ENCODE results near the gene HPCAL1.

The HPCAL1 gene

DNA sequence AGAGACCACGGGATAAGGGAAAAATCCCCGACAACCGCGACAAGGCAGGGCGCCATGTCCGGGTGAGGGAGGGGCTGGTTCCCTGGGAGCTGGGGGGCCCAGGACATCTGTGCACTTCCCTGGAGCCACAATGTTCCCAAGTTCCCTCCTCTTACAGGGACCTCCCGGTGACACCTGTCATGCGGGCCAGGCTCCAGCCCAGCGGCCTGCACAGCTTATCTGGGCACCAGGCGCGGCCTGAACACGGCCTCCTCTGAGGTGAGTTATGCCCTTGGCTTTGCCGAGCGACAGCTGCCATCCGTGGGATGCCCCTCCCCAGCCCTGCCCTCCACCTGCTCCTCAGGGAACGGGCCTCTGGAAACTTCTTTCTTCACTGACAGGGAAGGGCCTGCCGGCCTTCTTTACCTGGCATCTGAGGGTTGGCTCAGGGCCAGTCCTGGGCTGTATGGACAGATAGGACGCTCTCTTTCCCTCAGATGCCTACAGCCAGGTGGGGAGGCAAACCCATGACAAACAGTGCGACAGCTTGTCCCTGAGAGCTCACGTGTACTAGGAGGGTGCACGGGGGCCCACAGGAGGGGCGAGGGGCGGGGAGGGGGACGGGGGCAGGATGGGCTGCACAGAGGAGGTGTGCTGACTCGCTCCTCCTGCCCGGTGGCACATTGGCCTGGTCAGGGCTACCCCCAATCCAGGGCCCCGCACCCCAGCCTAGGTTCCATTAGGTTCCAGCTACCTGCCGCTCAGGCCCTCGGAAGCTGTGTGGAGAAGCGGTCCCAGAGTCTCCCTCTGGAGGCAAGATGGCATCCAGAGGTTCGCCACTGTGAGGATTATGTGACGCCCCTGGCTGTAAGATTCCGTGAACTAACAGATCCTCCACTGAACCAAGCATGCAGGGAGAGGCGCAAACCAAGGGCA lies 34.9 kb upstream of the HPCAL1 start:
- Histone ChIP-seq H3K9me2 (replicated peaks; ENCODE audit: low read depth, low read length) (no peaks in the 10 kb centered on the region), H3K36me3 (ENCODE audit: insufficient read depth, low read length) (no peaks in the 10 kb centered on the region), H3K9ac (ENCODE audit: low read depth, low read length, poor library complexity, severe bottlenecking) (no peak overlapping the region), H3K4me2 (ENCODE audit: low read depth, low read length, poor library complexity, severe bottlenecking) (no peak overlapping the region), H3K9me3 (ENCODE audit: insufficient read depth, low read depth, low read length) (no peaks in the 10 kb centered on the region), H4K20me1 (ENCODE audit: insufficient read depth, low read length, poor library complexity, severe bottlenecking) (no peaks in the 10 kb centered on the region), H3K4me3 (ENCODE audit: low read length, poor library complexity, severe bottlenecking) (no peak overlapping the region), H3F3A (ENCODE audit: low read depth) (no peaks in the 10 kb centered on the region), H3K27me3 (ENCODE audit: insufficient read depth, low read length, poor library complexity, severe bottlenecking) (no peaks in the 10 kb centered on the region), H2AFZ (ENCODE audit: low read length) (no peak overlapping the region), H3K79me2 (ENCODE audit: insufficient read depth, low read length) (no peaks in the 10 kb centered on the region), H3K4me1 (ENCODE audit: insufficient read depth, low read length, poor library complexity, severe bottlenecking) (peaks cover 5% of the 10 kb centered on the region)
- TF ChIP-seq EZH2phosphoT487 (IDR thresholded peaks at IDR 0.05; ENCODE audit: borderline replicate concordance) (no peak), CTCF (conservative IDR thresholded peaks at IDR 0.05; ENCODE audit: low read length) (no peak)

GRCh38 chr2:10269291-10269690 lies 33.4 kb upstream of the HPCAL1 start:
- H3K79me2 ChIP-seq (ENCODE audit: insufficient read depth, low read length): no peaks in the 10 kb centered on the region
- no peaks in the 10 kb centered on the region for H3K27me3 ChIP-seq (ENCODE audit: insufficient read depth, low read length, poor library complexity, severe bottlenecking)
- no peaks in the 10 kb centered on the region for H3K9me3 ChIP-seq (ENCODE audit: insufficient read depth, low read depth, low read length)
- H3K4me2 ChIP-seq (ENCODE audit: low read depth, low read length, poor library complexity, severe bottlenecking): no peak overlapping the region
- no peaks in the 10 kb centered on the region for H4K20me1 ChIP-seq (ENCODE audit: insufficient read depth, low read length, poor library complexity, severe bottlenecking)
- no peaks in the 10 kb centered on the region for H3K9me2 ChIP-seq (replicated peaks; ENCODE audit: low read depth, low read length)
- TF ChIP-seq EZH2phosphoT487 (IDR thresholded peaks at IDR 0.05; ENCODE audit: borderline replicate concordance) (no peak), CTCF (conservative IDR thresholded peaks at IDR 0.05; ENCODE audit: low read length) (no peak)
- no peak overlapping the region for H3K4me3 ChIP-seq (ENCODE audit: low read length, poor library complexity, severe bottlenecking)
- H3K36me3 ChIP-seq (ENCODE audit: insufficient read depth, low read length): no peaks in the 10 kb centered on the region
- peaks cover 5% of the 10 kb centered on the region for H3K4me1 ChIP-seq (ENCODE audit: insufficient read depth, low read length, poor library complexity, severe bottlenecking)
- H3K9ac ChIP-seq (ENCODE audit: low read depth, low read length, poor library complexity, severe bottlenecking): no peak overlapping the region
- no peak overlapping the region for H2AFZ ChIP-seq (ENCODE audit: low read length)
- H3F3A ChIP-seq (ENCODE audit: low read depth): no peaks in the 10 kb centered on the region

- Histone ChIP-seq H3K9ac (ENCODE audit: low read depth, low read length, poor library complexity, severe bottlenecking) (no peak overlapping the region), H3K4me2 (ENCODE audit: low read depth, low read length, poor library complexity, severe bottlenecking) (no peak overlapping the region), H3K9me2 (replicated peaks; ENCODE audit: low read depth, low read length) (no peaks in the 10 kb centered on the region), H2AFZ (ENCODE audit: low read length) (peak overlapping the region; percentile 59; the same call in 1 of the 2 replicates), H3K9me3 (ENCODE audit: insufficient read depth, low read depth, low read length) (no peaks in the 10 kb centered on the region), H3F3A (ENCODE audit: low read depth) (no peaks in the 10 kb centered on the region), H3K79me2 (ENCODE audit: insufficient read depth, low read length) (no peaks in the 10 kb centered on the region), H3K36me3 (ENCODE audit: insufficient read depth, low read length) (no peaks in the 10 kb centered on the region), H3K4me3 (ENCODE audit: low read length, poor library complexity, severe bottlenecking) (no peak overlapping the region), H4K20me1 (ENCODE audit: insufficient read depth, low read length, poor library complexity, severe bottlenecking) (no peaks in the 10 kb centered on the region), H3K27me3 (ENCODE audit: insufficient read depth, low read length, poor library complexity, severe bottlenecking) (no peaks in the 10 kb centered on the region), H3K4me1 (ENCODE audit: insufficient read depth, low read length, poor library complexity, severe bottlenecking) (peaks cover 5% of the 10 kb centered on the region)
- TF ChIP-seq CTCF (conservative IDR thresholded peaks at IDR 0.05; ENCODE audit: low read length) (no peak), EZH2phosphoT487 (IDR thresholded peaks at IDR 0.05; ENCODE audit: borderline replicate concordance) (no peak)
Observed at GRCh38 chr2:10269711-10270610, 32.7 kb upstream of the HPCAL1 start.

All from Loucy (cell line).